NCI-H2227 (cell line): ENCODE data around the gene HSPA12A.

ENCODE experiments used
- DNase-seq: peaks from one replicate; lab custom pipeline; 2025; ENCODE audit not compliant: unreplicated experiment; lab: John Stamatoyannopoulos, UW

The HSPA12A gene

DNA sequence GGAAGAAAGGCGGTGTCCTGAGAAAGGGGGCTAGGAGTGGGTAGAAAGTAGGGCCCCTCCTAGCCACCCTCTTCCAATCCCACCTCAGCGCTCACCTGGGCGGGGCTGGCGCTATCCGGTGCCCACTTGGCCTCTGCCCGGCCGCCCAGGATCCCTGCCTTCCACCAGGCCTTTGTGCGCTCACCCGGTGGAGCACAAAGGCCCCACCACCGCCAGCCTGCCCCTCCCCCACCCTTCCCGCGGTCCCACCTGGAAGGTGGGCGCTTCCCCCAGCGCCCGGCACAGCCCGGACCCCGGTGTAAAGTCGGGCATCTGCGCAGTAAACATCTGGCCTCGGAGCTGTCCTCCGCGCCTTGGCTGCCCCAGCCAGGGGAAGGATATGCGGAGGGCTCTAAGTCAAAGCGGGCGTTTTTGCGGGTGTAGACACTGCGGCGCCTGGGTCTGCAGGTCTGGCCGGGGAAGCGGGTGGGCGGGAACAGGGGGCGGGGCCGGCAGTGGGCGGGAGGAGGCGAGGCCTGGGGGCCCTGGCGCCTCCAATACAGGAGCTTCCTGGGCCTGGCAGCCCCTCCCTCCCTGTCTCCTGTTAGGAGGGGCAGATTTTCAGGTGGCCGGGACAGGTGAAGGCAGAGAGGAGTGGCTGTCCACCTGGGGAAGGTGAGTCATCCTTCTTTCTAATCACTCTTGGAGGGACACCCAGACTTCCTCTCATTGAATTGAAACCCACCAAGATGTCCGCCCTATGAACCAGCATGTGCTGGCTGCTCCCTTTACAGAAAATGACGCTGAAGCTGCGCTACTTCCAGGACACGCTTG, 72.3 kb downstream of the HSPA12A start:
- peak; percentile 61 for DNase-seq

DNA sequence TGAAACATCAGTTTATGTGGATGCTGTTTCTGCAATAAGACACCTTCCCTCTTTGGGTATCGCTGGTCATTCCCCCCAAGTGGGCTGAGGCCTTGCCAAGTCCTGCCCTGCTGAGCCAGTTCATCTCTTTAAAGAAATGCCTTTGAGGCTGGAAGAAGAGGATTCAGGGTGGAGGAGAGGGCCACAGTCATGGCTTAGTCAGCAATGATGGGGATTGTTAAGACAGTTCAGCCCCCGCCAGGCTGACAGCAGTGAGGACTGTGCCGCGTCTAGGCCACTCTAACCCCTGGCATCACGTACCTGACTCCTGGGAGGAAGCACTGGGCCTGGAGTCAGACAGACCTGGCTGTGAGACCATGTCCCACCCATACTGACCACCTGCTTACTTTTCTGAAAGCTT, 73.3 kb downstream of the HSPA12A start:
- no peak for DNase-seq

DNA sequence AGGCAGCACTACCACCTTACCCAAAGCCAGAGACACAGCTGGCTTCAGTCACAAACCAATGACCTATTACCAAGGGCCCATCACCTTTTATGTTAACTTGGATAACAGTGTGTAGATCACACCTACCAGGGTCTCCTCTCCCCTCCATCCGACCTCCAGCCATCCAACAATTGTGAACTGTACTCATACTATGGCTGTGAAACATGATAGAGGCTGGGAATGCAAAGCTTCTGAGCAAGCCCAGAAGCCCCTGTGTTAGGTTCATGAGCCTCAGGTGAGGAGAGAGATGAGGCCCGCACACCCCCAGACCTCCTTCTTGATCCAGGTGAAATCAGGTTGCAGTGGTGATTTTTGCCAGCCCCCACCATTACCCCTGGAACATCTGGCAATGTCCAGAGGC, 73.9 kb downstream of the HSPA12A start:
- no peak for DNase-seq

DNA sequence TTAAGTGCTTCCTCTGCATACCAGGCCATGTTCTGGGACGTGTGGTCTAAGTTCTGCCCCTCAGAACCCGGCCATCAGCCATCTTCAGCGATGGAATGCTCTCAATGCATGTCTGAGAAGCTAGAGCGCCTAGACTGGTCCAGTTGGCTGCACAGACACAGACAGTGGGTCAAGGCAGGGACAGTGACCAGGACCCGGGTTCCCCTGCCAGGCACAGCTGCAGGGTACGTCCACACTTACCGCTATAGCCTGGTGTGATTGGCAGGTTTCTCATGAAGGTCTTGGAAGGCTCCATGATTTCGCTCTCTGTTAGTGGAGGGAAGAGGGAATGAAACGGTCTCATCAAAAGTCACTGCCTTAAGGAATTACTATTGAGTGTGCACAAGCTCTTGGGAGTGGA, 74.3 kb downstream of the HSPA12A start:
- no peak for DNase-seq

DNA sequence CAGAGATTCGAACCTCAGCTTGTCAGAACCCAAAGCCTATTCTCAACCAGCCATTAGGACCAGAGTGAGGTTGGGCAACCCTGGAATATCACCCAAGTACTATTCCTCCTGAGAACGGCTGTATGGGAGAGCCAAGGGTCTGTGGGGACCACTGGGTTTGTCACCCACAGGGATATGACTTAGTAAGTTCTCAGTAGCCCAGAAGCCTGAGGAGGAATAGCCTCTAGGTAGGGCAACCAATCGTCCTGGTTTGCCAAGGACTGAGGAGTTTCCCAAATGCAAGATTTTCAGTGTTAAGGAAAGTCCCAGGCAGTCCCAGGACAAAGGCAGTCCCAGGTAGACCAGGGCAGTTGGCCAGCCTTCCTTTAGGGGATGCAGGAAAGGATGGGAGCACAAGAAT, 74.9 kb downstream of the HSPA12A start:
- DNase-seq, result no peak

DNA sequence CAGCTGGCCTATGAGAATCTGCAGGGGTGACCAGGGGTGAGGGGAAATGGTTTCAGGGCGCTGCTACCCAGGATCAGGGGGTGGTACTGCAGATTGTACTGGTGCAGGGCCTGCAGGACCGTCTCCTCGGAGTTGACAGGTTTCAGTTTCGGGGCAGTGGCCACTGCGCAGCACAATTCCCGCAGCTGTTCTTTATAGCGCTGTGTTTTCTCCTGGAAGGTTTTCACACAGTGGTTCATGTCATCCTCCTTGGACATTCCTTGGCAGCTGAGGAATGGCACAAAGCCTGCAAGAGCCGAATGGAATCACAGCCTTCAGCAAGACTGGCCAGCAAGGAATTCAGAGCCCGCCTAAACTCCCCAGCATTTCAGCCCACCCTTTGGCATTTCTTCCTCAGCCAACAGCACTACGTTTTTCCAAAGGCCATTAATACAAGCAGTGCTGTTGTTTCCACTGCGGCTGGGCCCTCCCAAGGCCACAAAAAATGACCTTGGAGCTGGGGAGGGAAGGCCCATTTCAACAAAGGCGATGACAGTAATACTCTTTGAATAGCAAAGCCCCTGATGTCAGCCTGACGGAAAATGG, 76.7 kb downstream of the HSPA12A start:
- peak; percentile 78 for DNase-seq

DNA sequence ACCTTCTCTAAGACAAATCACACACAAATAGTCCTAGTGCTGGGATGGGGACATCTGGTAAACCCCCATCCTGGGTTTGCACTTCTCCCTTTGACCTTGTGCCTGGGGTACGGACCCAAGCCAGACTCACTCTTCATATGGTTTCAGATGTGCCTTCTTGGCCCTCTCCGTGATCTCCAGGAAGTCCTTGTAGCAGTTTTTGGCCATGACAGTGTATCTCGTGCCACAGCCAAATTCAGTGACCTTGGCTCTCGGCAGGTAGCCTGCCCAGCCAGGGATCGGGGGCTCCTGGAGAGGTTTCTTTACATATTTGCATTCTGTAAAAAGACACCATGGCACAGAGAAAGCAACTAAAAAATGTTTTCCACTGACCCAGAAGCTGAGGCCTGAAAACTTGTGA, 77.7 kb downstream of the HSPA12A start:
- no peak for DNase-seq

DNA sequence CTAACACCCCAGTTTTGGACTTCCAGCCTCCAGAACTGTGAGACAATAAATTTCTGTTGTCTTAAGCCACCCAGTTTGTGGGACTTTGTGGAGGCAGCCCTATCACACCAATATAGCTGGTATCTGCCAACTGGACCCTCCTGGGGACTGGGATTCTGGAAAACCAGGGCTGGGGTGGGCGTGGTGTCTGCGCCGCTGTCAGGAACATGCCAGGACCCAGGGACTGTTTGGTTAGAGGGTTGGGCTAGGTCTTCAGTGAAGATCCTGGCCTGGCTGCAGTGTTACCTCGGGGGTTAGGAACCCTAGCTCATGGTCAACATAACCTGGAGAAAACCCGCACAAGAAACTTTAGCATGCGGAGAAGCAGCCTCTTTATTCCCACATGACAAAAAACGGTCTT, 79.0 kb downstream of the HSPA12A start:
- DNase-seq, result no peak

DNA sequence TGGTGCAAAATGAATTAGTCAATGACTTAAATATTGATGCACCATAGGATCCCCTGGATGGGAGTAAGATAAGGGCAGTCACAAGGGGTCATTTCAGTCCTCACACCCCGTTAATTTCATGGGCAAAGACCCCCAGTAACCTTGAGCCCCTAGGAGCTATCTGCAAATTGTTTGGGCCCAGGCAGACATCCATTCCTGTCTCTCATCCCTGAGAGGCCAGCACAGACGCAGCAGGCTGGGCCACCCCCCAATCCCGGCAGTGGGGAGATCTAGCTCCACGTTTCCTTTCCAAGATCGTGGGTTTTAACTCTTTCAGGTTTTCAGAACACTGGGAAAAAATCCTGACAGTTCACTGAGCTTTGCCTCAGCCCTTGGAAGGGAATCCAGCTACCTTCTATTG, 81.5 kb downstream of the HSPA12A start:
- no peak for DNase-seq

DNA sequence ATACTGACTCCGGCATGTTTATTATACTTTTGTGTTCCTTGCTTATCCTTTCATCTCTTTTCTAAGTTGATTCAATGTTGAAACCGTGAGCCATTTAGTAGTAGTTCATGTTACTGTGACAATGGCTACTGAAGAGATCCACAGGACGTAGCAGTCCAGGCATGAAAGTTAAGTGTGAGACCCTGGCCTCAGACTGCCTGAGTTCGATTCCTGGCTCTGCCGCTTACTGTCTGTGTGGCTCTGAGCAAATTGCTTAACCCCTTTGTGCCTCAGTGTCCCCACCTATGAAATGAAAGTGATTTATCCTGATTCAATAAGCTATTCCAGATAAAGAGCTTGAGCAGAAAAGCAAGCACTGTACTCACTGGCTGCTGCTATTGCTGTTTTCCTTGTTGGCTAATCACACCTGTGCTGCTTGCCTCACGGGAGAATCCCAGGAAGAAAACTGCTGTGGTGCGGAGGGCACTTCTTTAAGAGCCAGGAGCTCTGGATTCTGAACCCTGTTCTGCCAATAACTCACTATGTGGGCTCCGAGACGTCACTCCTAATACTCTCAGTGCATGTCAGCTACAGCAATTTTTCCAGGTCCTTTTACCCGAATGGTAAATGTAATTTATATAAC, 83.2 kb downstream of the HSPA12A start:
- no peak for DNase-seq

DNA sequence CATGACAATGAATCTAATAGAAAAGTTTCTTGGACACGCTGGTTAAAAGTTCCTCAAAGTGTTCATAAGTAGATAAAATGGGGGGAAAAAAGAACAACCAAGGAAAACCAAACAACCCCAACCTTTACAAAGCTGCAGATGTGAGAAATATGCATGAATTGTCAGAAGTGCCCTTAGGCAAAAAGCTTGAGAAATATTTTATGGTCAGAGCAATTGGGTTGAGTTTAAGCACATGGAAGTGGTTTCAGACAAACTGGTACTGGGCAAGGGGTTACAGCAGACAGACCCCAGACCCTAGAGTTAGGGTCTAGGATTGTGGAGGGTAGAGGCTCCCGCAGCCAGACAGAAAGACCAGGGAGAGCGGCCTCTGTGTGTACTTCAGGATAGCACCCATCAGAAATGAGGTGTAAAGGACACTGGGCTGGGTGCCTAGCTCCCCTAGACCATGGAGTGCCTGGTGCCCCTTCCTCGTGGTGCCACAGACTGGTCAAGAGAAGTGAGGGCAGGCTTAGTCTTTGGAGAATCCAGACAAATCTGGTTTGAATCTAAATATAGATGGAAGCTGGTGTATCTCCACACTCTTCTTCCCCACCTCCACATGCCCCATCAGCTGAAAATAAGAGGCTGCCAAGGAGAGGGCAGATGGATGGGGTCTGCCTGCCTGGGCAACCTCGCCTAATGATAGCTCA, 84.4 kb downstream of the HSPA12A start:
- DNase-seq, result no peak

DNA sequence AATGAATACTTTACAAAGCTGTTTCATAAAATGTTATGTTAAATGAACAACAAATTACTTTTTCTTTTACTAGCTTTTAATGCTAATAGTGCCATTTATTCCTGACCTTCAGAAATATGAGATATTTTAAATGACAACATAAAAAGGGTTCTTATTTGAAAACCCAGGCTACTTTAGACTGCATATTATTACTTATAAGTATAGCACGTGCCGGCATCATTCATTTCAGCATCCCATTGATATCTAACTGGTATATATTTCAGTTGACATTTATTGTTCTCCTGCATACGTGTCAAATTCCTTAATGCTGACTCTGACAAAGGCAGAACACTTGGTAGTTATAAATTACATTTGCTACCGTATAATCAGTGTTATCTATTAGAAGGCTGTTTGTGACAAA, 86.3 kb downstream of the HSPA12A start:
- DNase-seq, result no peak

DNA sequence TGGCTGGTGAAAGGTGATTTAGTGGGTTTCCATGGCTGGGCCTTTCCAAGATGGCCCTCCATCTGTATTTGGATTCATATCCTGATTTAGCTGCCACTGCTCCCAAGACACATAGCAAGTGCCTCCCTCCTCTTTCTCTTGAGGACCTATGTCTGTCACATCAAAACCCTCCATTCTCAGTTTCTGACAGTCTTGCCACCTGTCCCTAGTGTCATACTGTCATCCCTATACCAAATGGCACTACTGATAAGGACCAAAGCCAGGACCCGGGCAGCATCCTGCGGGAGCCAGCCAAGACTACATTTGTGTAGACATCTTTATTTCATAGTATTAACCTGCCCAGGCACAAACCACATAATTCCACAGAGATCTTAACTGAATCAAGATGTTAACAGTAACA, 86.8 kb downstream of the HSPA12A start:
- DNase-seq, result no peak

DNA sequence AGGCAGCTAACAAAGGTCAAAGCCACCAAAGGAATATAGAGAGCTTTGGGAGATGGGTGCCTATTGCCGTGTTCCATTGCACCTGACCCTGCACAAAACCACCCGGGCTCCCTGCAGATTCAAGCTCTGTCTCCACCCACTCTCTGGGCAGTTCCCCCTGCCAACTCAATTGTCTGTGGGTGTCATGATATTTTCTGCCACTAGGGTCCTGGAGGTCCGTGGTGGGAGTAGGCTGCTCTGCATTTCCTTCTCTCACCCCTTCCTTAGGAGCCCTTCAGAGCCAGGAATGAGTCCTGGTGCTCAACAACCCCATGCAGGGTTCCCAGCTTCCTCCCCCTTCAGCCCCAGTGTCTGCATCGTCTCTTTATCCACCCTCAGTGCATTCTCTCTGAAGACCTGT, 87.5 kb downstream of the HSPA12A start:
- peak; percentile 8 for DNase-seq

DNA sequence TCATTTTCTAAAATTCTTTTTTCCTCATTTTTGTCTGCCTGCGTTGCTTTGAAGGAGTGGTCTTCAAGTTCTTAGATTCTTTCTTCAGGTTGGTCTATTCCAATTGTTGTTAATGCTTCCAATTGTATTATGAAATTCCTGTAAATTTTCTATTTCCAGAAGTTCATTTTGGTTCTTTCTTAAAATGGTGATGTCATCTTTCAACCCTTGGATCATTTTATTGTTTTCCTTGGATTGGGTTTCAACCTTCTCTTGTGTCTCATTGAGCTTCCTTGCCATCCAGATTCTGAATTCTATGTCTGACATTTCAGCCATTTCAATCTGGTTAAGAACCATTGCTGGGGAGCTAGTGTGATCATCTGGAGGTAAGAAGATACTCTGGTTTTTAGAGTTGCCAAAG, 88.5 kb downstream of the HSPA12A start:
- no peak for DNase-seq

DNA sequence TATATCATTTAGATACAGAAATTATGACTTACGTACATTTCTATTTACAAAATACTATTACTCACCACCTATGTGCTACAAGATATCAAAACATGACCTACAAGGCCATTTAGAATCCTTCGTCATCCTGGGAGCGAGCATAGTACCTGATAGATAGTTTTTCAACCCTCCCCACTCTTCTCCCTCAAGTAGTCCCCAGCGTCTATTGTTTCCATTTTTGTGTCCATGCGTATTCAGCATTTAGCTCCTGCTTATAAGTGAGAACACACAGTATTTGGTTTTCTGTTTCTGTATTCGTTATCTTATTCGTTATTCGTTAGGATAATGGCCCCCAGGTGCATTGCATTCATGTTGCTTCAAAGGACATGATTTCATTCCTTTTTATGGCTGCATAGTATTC, 93.5 kb downstream of the HSPA12A start:
- DNase-seq, result no peak

DNA sequence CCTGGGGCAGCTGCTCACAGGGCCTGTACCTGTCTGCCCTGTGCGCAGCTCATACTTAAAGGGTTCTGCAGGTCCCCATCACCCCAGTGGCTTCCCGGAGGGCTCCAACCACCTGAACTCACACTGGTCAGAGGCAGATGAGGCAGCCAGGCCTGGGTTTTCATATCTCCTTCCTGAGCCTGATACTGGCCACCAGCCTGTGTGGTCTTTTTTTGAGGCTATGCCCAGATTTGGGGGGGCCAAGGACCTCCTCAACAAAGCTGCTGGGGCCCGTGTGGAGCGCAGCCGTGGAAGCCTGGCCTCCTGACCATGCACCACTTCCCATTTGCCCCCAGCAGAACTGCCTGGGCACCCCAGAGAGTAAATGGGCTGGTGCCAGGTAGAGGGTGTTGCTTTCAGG, 95.9 kb downstream of the HSPA12A start:
- DNase-seq, result no peak

DNA sequence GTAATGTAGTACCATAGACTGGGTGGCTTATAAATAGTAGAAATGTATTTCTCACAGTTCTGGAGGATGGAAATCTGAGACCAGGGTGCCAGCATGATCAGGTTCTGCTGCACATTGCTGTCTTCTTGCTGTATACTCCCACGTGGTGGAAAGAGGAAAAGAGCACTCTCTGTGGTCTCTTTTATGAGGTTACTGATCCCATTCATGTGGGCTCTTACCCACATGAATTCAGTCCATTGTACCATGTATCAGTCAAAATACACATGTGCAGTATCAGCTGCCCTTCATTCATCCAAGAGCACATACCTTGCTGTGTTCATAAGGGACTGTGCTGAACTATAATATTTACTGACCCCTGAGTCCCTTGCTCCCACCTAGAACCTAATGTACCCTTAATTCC, 104.5 kb downstream of the HSPA12A start:
- no peak for DNase-seq

DNA sequence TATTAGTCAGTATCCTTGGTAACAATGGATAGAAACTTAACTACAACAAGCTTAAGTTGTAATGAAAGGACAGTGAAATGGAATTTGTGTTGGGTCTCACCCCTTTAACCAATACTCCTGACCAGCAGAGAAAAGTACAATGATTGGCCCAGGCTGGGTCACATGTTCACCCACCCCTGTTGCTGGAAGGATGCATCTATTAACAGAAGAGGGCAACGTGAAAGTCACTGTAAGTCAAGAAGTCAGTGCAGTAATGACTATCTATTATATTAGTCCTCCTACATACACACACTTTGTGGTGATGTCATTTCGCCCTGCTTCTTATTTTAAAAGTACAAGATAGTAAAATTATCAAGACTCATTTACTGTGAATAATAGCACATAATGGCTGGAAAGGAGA, 105.4 kb downstream of the HSPA12A start:
- no peak for DNase-seq

DNA sequence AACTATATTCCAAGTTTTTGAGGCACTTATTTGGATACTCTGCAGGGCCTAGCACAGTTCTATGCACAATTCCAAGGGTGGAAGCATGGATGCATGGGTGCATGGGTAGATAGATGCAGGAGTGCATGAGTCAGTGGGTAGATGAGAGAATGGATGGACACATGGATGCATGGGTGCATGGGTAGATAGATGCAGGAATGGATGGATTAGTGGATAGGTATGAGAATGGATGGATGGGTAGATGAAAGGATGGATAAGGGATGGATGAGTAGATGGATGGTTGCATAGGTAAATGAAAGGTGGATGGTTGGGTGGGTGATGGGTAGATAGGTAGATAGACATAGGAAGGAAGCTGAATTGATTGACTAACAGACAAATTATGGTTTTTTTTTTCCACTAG, 106.0 kb downstream of the HSPA12A start:
- DNase-seq, result no peak

DNA sequence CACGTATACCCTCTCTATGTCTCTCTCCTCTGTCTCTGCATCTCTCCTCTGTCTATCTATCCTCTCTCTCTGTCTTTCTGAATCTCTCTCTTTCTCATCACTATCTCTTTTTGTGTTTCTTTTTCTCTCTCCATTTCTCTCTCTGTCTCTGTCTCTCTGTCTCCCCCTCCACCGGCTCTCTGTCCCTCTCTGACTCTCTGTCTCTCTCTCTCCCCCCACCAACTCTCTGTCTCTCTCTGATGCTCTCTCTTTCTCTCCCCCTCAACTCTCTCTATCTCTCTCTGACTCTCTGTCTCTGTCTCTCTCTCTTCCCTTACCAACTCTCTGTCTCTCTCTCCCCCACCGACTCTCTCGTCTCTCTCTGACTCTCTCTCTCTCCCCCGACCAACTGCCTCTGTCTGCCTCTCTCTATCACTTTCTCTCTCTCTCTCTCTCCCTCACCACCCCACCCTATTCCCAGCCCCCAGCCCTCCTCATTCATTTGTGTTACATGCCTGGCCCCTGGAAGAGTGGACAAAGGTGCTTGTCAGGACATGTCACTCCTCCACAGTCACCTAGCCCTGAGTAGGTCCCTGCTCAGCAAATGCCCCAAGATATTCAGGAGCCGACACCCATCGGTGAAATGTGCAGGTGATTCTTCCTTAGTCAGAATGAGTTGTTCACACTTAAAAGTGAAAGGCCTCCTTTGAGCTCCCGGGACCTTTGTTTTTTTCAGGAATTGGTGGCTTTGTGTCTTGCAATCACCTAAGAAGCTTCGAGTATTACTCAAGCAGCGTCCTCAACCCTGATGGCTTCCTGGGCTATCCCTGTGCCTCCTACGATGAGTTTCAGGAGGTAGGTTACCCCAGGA, 108.0 kb downstream of the HSPA12A start:
- no peak for DNase-seq
